Measurements from ENCODE around the gene CD244.

DNA sequence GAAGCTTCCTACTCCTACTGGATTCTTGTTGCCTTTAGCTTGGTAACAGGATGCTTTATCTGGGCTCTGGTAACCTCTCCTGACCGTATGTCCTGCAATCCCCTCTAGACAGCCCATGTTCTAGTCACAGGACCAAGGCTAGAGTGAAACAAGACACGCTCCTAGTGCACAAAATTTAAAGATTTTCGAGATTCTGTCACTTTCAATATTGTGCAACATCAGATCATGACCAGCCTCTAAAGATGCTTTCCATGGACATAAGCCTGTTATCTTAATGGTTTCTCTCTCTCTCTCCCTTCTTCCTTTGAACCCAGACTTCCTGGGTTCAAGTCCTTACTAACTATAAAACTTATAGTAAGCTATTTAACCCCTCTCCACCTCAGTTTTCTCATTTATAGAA lies 68.3 kb downstream of the CD244 start:
- TF ChIP-seq CTCF (IDR thresholded peaks at IDR 0.05) (no peak), POLR2AphosphoS5 (IDR thresholded peaks at IDR 0.05) (no peak)
